Stimulated activated CD8-positive, alpha-beta memory T cell treated with anti-CD3 and anti-CD28 coated beads, Interleukin-4, amount 100 ng/mL, for 4 hours (primary cell): ENCODE results near the gene RTKN2.

ENCODE experiments used
- DNase-seq, 2 donors: peaks; one replicate each; pipeline ENCODE4 v3.0.0-alpha.2; 2020; ENCODE audit warnings: low read depth in 2 of 2, low spot score in 1 of 2

RTKN2 gene

DNA sequence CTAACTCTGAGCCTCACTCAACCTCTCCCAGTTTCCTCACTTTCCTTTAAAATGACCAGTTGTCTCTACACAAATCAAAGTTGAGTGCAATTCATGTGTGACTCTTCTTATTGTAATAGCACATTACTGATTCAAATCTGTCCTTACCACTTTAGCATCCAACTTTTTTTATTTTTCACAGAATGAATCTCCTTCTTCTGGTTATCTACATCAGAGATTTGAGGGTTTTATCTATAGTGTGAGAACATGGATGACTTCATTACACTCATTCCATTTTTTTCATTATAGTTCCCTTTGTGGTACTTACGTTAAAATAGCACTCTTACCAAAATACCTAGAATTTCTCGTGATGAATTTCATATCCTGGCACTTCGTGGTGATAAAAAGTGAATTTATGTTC lies 43.3 kb downstream of the RTKN2 start:
- DNase-seq = no peak

DNA sequence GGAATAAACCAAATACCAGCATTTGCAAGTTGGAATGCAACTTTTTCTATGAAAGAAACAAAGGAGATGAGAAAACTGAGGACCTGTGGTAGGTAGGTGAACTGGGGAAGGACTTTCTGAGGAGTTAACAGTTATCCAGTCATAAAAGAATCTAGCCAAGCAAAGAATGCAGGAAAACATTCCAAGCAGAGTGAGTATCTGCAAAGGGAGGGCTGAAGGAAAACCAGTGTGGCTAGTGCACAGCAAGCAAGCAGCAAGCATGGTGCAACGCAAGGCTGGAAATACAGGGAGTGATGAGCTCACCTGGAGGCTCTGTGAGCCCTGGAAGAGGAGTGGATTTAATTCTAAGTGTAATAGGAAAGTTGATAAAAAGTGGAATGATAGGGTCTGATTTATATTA lies 44.0 kb downstream of the RTKN2 start:
- DNase-seq = no peak

DNA sequence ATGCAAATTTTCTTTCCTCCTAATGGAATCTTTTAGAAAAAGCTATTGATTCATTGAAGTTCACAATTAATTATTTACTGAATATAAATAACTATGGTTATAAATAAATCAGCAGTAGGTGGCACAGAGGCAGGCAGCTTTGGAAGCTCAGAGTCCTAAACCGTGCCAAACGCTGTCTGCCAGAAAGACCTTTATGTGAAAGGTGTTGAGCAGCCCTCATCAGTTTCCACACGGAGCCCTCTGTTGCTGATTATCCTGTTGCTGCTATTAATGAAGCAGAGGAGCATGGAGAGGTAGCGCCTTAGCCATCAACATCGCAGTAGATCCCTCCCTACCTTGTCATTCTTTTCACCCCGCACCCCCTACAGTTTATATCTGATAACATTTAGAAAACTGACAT lies 51.0 kb downstream of the RTKN2 start:
- no peak for DNase-seq

DNA sequence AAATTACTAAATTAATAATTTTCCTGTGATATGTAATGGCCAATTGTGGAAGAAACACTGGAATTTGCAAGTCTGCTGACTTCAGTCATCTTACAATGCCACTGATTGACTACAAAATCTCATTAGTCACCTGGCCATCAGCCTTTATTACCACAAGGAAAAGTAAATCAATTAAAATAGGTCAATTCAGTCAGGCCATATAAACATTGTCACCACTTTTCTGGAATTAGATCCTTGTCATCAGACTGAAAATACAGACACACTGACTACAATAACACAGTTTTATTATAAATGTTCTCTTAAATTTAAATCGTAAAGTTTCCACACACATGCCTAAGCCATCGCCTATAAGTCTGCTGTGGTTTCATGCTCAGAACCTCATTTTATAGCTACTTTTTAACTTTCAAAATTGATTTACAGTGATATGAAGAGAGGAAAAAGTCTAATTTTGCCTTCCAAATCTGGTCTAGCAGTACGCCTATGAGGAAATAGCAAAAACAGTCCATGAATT lies 54.2 kb downstream of the RTKN2 start:
- DNase-seq = no peak

DNA sequence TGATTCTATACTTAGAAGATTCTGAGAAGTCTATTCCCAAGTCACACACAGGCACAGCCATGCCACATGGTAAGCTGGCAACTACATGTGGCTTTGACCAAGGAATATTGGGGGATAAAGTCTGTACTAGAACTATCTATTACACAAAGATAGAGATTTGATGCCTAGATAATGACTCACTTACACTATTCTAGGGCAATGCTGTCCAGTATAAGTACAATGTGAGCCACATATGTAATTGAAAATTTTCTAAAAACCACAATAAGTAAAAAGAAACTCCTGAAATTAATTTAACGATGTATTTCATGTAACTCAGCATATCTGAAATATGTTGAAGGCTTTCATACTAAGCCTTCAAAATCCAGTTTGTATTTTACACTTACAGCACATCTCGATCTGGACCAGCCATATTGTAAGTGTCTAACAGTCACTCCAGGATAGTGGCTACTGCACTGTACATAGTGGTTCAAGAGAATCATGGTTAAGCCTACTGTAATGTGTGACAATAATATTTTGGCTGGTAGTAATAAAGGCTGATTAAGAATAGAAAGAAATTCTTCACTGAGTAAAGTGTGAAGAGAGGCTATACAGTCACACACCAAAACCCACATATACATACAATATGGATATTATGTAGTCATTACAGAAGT lies 62.8 kb downstream of the RTKN2 start:
- DNase-seq = no peak

DNA sequence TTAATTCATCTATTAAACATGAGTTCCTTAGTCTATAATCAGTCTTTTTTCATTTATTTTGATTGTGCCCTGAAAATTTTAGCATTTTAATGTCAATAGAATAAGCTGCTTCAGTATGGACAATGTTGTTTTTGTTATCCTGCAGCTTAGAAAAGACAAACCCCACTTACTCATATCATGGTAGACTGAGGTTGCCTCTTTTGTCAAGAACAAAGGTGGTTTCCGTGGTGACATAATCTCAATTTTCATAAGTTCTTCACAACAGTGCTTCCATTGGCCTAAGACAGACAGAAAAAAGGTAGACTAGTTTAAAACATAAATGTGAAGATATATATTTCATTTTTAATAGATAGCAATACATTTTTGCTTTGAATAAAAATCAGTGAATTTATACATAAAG lies 69.1 kb downstream of the RTKN2 start:
- no peak for DNase-seq

DNA sequence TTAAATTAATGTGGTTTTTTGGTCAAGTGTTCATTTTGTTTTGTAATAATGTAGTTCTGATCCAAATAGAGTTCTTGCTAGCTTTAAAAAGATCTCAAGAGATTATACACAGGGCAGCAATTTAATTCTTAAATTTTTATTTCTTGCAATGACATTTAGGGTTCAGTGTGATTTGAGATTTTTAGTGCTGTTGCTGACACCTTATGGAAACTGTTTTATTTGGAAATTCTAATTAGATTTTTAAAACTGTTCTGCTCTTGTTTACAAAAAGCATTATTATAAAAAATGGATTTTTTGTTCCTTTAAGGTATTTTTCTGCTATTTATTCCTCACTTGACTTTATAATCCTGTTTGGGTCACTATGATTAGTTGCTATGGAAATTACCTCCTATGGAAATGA lies 72.1 kb downstream of the RTKN2 start:
- DNase-seq = no peak

DNA sequence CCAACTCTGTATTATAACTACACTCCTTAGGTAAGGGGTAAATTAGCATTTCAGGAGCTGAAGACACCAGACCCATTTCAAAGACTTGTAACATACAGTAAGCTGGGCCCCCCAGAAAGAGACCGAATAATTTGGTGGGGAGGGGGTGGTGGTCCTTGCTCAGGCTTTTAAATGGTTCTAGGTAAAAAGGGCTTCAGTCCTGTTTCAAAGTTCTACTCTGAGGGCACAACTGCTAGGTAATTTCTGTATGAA lies 73.0 kb downstream of the RTKN2 start:
- DNase-seq = no peak

DNA sequence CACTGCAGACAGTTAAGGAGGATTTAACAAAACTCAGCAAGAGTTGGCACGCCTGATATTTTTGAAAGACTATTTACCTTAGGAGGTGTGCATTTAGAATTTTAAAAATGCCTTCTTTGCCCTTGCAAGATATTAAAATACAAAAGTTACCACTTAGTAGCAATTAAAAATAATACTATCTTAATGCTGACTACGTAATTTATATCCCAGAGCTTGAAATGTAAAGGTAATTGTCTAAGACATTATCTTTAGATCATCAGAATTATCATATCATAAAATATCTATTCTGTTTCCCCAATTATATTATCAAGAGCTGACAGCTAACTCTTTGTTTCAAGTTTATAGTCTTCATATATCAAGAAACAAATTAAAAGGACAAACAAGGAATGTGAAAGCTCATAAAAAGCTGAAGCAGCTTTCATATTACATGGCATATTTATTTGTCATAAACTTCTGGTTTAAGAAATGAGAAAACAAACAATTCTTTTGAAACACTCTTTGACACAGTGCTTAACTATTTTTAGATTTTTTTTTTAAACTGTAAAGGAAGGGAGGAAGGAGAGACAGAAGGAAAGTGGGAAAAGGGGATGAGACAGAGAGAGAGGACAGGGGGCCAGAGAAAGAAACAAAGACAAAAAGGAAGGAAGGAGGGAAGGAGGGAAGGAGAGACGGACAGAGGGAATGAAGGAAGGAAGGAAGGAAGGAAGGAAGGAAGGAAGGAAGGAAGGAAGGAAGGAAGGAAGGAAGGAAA lies 73.5 kb downstream of the RTKN2 start:
- no peak for DNase-seq

DNA sequence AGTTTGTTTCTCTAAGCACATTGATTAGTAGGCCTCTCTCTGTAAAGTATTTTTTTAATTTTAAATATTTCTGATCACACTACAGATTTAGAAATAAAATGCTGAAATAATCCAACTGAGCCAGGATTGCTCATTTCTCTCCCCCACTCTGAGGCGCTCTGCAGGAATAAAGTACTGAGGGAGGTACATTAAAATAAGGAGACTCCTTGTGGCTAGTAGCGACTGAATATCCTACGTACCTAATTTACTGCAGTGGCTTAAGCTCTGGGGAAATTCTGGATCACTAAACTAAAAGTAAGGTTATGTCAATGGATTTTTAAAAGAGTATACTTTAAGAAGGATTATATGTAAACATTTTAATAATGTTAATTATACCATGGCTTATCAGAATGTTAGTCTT lies 75.2 kb downstream of the RTKN2 start:
- DNase-seq = no peak

DNA sequence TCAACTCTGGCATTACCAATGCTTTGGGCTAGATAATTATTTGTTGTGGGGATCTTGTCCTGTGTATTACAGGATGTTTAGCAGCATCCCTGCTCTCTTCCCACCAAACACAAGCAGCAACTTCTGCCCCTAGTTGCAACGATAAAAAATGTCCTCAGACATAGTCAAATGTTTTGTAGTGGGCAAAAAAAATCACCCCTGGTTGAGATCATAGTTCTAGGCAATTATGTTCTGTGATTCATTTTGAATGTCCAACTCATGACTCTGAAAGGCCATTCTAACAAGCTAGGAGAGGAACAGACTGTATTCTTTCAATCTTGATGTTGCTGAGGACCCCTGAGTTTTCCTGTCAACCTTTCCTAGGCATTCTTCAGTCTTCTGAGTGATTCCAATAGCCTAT lies 79.5 kb downstream of the RTKN2 start:
- no peak for DNase-seq

DNA sequence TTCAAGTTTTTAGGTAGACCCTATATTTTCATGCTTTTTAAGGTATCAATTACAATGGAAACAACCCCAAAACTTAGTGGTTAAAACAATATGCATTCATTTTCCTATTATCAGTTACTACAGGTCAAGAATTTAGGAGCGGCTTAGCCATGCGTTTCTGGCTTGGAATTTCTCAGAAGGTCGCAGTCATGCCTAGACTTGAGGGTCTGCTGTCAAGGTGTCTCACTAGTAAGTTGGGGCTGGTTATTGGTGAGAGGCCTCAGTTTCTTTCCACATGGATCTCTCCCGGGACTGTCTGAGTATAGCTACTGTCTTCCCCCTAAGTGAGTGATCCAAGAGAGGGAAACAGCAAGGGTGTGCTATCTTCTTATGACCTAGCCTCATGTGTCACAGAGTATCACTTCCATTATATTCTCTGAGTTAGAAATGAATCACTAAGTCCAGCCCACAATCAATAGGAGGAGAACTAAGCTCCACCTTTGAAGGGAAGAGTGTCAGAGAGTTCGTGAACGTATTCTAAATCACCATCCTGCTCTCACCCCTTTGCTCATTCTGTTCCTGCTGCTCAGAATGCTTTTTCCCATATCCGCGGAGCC lies 80.5 kb downstream of the RTKN2 start:
- no peak for DNase-seq

DNA sequence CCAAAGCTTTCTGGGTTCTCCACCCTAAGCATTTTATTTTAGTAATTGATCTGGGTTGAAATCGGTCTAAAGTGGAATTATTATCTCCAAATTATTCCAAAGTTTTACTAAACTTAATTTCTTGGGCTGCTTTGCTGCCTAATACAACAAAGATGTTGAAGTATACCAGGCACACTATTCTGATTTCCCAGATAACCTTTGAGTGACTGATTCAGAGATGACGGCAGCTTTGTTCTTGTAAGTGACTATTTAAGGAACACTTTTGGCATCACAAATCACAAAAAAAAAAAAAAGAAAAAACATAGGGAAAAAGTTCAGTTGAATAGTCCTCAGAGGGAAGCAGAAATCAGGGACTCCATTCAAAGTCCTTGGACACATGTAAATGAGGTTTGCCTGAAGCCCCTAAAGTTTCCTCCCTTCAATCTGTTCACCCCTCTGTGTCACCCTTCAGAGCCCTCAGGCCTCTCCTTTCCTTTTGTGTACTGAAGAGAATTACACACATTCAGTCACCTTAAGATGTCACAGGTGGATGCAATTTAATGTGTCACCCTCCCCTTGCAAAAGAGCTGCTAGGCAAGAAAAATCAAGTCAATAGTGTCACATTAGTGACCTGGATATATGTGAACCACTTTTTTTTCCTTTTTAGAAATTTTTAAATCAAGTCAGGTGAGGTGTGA lies 81.5 kb downstream of the RTKN2 start:
- no peak for DNase-seq

DNA sequence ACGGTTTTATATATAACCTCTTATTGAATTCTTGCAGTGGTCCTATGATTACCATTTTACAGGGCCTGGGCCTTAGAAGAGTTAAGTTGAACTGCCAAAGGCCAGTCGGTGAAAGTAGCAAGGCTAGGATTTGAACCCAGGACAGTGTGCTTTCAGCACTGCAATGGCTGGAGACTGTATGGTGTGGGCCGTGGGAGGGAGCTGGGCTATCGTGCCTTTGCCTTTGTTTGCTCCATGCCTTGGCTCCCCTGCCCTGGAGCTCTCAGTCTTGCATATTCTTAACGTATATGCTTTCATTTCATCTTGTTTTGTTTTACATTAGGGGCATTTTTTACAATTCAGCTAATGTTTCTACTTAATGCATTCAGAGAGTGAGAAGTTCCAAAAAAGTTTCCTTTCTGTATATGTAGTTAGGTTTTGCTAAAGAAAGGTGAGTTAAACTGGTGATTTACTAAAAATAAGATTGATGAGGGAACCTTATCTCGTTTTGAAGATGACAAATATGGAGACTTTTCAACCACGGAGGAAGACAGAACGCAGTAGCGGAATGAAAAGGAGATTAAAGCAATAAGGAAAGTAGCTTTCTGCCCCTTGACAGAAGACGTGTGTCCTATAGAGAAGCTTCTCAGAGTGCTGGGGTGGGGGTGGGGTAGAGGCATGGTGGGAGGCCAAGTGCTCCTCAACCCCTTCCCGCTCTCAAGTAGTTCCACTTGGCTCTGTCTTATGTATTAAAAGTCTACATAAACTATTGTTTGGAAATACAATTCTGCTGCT lies 82.5 kb downstream of the RTKN2 start:
- DNase-seq = no peak

DNA sequence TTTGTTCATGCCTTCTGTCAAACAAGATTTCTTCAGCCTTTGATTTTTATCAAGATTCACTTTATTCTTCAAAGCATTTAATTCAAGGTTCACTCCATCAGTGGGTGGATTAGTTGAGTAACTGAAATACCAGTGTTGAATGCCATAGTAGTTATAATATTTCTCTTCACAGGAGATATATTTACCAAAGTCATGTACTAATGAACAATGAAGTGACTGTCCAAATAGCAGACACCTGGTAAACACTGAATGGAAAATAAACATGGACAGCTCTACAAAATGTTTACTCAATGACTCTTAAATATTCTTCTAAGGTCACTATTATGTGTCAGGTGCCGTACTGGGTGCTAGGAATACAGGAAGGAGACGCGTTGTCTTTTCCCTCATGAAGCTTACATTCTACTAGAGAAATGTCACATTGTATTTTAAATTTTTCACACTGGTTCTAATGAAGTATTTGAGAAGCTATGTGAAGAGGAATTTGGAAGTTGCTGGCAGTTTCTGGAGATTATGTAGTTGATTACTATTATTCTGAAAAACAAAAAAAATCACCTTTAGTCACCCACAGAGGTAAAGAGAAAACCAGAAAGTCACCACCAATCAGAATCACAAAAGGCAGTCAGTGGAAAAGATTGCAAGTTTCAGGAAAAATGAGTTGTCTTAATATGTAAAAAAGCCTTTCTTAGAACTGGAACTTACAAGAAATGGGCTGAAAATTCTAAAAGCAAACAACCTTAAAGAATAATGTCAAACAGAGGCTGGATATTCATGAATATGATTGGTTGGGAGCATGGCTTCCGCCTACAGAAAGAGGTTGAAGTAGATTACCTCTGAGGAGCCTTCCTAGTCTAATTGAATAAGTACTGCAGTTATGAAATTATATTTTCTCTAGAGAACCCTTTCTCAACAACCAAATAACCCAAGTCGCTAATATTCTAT lies 84.5 kb downstream of the RTKN2 start:
- DNase-seq = no peak

DNA sequence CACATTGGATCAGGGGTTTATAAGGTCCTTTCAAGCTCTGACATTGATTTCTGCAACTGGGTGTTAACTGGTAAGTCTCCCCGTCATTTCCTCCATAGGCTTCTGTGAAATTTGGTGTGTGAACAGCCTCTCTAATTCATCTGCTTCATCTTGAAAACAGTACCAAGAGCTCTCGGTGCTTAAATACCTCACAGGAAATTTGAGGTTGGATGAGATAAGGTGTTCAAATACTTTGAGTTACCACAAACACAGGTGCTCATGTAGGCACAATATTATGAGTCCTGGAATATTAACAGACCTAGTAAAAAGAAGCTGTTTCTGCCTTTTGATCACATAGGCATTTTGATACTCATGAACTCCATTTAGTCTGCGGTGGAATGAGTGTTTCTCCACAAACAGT lies 85.2 kb downstream of the RTKN2 start:
- no peak for DNase-seq

DNA sequence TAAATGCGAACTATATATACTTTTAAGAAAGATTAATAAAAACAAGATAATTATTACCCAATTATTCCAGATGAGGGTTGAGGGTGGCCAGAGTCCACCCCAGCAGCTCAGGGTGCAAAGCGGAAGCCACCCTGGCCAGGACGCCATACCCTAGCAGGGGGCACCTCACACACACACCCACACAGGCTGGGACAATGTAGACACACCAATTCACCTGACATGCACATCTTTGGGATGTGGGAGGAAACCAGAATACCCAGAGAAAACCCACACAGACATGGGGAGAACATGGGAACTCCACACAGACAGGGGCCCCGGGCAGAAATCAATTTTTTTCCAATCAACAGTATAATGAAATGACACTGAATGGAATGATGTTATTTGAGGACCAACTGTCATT lies 86.0 kb downstream of the RTKN2 start:
- no peak for DNase-seq

DNA sequence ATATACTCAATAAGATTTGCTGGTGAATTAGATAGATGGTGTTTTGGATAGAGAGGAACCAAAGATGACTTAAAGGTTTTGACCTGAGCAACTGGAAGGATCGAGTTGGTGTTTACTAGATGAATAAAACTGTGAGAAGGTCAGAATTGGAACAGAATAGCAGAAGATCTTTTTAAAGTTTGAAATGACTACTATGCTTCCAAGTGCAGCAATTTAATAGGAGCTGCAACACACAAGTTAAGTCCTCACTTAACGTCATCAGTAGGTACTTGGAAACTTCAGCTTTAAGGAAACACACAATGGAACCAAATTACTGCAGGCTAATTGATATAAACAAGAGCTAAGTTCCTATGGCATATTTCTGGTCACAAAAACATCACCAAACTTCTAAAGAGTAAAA lies 86.5 kb downstream of the RTKN2 start:
- no peak for DNase-seq

DNA sequence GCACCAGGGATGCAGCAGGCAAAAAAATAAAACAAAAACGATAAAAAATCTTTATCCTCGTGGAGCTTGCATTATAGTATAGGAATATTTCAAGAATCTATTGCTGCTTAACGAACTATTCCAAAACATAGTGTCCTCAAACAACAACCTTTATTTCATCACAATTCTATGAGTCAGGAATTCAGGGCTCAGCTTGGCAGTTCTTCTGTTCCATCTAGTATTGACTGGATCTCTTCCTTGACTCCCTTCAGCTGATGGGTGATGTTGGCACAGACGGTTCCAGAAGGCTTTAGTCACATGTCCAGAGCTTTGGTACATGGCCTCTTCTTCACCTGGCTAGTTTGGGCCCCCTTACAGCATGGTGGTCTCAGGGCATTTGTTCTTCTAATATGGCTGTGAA lies 88.0 kb downstream of the RTKN2 start:
- no peak for DNase-seq

DNA sequence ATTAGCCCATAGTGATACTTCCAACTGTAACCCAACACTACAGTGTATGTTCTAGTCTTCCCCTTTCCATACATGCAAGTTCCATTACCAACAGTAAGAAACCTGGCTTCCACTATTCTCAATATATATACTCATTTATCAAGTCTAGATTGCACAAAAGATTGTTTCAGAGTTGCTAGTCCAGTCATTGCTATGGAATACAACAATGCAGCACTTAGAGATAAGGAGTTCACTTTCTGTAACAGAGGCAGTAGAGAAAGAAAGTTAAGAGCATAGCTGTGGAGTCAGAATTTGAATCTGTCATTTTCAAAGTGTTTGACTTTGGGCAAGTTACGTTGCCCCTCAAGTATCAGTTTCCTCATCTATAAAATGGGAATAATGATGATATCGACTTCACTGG lies 90.1 kb downstream of the RTKN2 start:
- DNase-seq = no peak
